ENCODE measurements around the gene KNDC1.
"Not testable (repeated sequence)": the region's sequence is repeated elsewhere in the genome, so short reads cannot be mapped to it uniquely, and the experiment has no call there.

Gene KNDC1

DNA sequence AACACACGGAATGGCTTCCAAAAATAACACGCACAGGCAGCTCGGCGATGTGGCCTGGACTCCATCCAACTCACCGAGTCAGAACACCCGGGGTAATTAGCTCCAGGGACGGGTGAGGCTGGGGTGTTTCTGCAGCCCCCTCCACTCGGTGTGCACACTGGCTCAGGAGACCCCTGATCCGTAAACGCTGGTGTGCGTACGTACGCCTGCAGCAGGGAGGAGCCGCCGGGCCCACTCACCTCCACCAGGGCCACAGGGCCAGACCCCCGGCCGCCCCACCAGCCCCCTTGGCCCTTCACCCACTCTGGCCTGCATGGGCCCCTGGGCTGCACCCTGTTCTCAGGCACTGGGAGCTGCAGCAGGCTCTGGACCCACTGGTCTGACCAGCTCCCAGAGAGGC, 47.6 kb downstream of the KNDC1 start:
- no peak for DNase-seq

GRCh38 chr10:133208466-133208865, 48.4 kb downstream of the KNDC1 start:
- no peak for DNase-seq

DNA sequence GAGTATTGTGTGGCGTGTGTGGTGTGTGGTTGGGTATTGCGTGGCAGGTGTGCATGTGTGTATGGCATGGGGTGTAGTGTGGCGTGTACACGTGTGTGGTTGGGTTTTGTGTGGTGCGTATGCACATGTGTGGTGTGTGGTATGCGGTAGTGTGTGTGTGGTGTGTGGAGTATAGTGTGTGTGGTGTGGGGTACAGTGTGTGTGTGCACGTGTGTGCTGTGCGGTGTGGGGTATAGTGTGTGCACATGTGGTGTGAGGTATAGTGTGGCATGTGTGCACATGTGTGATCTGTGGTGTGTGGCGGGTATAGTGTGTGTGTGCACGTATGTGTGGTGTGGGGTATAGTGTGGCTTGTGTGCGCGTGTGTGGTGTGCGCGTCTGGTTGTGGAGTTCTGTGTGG, 49.1 kb downstream of the KNDC1 start:
- DNase-seq = no peak

DNA sequence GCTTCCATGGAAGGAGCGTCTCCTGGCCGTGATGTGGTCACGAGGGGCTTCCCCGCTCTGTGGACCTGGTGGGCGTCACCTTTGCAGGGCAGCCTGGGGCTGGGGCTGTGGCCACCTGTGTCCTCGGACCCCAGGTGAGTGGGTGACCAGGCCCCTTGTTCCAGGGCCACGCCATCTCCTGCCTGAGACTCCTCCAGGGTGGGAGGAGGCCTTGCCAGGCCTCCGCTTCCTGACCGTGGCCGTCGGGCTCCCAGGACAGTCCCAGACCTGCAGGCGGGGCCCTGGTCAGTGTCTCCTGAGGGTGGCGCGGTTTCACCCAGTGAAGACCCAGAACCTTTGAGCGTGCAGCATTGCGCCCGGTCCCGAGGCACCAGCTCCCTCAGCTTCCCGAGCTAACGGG, 49.6 kb downstream of the KNDC1 start:
- DNase-seq = no peak

DNA sequence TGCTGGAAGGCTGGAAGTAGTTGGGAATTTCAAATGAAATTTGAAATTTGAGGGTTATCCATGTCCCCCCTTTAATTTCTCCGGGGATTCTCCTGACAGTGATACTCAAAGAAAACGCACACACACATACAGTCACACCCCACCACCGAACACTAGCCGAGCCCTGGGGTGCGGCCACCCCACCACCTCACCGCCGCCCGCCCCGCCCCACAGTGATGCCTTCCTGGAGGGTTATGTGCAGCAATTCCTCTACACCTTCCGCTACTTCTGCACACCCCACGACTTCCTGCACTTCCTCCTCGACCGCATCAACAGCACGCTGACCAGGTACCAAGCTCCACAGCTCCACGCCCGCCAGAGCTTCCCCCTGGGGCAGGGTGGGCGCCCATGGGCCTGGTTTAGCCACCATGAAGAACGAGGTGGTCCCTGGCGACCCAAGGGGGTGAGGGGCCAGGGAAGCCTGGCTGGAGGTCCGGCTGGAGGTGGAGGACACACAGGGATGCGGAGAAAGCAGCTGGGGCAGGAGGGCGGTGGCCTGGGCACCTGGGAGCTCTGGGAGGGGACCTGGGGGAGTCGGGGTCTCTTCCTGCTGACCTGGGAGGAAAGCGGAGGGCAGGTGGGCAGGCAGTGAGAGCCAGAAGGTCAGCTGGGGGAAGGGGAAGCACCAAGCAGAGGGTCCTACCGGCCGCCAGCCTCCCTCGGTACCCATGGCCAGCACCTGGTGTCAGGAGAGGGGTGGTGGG, 50.5 kb downstream of the KNDC1 start:
- DNase-seq = no peak

DNA sequence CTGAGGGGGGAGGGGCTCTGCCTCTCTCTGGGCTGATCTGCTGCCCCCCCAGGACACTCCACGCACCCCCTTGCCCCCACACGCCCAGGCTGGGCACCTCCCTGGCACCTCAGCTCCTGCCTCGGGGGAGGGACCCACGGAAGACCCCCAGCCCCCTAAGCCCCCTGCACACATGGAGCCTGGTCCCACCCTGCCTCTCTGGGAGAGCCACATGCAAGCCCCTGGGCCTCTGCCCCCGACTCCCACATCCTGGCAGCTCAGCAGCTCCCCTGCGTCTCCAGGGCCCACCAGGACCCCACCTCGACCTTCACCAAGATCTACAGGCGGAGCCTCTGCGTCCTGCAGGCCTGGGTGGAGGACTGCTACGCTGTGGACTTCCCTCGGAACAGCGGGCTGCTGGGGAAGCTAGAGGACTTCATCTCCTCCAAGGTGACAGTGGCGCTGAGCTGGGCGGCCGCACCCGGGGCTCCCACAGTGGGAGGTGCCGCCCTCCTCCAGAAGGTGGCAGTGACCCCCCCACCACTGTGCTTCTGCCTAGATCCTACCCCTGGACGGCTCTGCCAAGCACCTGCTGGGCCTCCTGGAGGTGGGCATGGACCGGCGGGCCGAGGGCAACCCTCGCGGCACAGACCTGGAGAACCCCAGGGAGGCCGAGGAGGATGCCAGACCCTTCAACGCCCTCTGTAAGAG, 51.3 kb downstream of the KNDC1 start:
- DNase-seq = no peak

- DNase-seq = no peak
Observed at GRCh38 chr10:133211959-133212852, 52.2 kb downstream of the KNDC1 start.

DNA sequence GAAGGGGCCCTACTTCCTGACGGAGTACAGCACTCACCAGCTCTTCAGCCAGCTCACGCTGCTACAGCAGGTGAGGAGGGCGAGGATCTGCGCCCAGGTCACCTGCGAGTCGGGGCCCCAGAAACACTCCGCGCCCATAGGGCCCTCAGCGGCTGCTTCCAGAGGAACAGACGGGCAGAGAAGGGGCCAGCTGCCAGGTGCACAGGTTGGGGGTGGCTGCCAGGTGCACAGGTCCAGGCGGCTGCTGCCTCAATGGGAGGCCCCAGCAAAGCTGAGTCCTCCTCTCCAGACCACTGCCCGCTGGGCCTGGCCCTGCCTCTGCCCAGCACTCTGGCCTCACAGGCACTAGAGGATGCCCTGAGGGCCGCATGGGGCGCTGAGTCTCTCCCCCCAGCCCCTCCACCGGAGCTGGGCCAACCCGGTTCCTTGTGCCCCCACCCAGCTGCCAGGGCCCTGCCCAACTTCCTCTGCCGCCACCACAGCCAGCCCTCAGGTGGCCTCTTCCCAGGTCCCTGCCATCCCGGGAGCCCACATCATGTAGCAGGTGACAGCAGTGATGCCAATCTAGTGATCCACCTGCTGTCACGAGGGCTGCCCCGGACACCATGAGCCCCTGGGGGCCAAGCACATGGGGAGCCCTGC, 53.0 kb downstream of the KNDC1 start:
- no peak for DNase-seq

DNA sequence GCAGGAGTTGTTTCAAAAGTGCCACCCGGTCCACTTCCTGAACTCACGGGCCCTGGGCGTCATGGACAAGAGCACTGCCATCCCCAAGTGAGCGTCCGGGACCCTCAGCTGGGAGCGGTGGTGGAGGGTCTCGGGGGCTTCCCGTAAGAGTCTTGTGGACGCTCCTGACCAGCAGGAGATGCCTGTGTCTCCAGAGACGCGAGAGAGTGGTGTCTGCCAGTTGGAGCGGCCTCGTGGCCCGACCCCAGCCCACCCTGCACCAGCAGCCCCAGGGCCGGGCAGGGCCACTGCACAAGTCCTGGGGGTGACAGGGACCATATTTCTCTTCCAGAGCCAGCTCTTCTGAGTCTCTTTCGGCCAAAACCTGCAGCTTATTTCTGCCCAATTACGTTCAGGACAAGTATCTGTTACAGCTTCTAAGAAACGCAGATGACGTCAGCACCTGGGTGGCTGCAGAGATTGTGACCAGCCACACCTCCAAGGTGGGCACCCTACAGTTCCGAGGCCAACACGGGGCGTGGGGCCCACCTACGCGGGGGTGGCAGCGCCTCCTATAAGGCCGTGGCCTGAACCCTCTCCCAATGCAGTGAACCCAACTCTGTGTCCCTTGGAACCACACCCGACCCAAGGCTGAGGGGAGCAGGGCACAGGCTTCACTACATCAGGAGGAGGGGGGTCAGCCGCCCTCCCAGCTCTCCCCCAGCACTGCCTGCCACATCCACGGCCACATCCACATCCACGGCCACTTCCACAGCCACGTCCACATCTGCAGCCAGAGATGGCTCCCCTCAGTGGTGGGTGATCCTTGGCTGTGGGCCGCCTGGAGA, 53.8 kb downstream of the KNDC1 start:
- no peak for DNase-seq

GRCh38 chr10:133214468-133215410, 54.7 kb downstream of the KNDC1 start:
- DNase-seq = no peak

GRCh38 chr10:133215586-133215985, 55.6 kb downstream of the KNDC1 start:
- no peak for DNase-seq

- no peak for DNase-seq
Observed at GRCh38 chr10:133216776-133217175, 56.8 kb downstream of the KNDC1 start.

DNA sequence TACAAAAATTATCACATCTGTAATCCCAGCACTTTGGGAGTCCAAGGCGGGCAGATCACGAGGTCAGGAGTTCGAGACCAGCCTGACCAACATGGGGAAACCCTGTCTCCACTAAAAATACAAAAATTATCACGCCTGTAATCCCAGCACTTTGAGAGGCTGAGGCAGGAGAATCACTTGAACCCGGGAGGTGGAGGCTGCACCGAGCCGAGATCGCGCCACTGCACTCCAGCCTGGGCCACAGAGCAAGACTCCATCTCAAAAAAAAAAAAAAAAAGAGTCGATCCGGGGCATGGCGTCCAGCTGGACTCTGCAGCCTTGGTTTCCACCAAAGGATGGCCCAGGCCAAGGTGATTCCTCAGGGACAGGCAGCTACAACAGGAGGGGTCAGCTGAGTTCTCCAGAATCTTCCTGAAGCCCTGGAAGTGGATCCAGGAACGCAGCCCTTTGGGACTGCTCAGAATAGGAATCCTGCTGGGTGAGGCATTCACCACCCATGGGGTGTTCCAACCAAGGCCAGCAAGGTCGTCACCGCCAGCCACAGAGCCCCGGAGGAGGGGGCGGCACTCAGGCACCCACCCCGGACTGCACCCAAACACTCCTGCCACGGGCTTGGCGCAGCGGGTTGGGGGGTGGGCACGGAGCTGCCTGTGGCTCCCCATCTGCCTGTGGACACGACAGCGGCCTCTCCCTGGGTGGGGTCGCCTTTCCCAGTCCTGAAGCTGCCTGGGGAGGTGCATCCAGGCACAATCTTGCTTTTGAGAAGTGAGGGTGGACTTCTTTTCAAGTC, 58.0 kb downstream of the KNDC1 start:
- DNase-seq = no peak

DNA sequence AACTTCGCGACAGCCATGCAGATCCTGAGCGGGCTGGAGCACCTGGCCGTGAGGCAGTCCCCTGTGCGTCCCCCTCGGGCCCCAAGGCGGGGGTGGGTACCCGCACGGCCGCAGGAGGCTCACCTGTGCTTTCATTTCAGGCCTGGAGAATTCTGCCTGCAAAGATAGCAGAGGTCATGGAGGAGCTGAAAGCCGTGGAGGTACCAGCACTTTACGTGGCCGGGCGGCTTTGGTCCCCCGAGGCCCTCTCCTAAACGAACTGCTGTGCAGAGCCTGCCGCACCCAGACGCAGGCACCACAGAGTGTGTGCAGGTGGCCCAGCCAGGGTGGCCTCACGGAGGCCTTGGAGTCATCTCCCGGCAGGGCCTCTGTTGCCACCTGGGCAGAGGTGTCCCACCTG, 58.9 kb downstream of the KNDC1 start:
- no peak for DNase-seq

DNA sequence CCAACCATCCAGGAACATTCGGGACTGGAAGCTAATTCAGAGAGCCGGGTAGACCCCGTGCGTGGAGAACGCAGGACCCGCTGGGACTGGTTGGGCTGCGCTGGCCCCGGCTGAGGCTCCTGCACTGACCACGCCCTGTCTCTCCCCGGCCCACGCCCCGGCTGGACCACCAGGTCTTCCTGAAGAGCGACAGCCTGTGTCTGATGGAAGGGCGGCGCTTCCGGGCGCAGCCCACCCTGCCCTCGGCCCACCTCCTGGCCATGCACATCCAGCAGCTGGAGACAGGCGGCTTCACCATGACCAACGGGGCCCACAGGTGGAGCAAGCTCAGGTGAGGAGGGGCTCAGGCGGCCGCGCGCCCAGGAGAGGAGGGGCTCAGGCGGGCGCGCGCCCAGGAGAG, 59.8 kb downstream of the KNDC1 start:
- DNase-seq = no peak

GRCh38 chr10:133221331-133221730, 61.3 kb downstream of the KNDC1 start:
- DNase-seq = no peak

- DNase-seq = not testable (repeated sequence)
Observed at GRCh38 chr10:133221756-133222155, 61.7 kb downstream of the KNDC1 start.

- no peak for DNase-seq
Observed at GRCh38 chr10:133224076-133224475, 64.1 kb downstream of the KNDC1 start.

DNA sequence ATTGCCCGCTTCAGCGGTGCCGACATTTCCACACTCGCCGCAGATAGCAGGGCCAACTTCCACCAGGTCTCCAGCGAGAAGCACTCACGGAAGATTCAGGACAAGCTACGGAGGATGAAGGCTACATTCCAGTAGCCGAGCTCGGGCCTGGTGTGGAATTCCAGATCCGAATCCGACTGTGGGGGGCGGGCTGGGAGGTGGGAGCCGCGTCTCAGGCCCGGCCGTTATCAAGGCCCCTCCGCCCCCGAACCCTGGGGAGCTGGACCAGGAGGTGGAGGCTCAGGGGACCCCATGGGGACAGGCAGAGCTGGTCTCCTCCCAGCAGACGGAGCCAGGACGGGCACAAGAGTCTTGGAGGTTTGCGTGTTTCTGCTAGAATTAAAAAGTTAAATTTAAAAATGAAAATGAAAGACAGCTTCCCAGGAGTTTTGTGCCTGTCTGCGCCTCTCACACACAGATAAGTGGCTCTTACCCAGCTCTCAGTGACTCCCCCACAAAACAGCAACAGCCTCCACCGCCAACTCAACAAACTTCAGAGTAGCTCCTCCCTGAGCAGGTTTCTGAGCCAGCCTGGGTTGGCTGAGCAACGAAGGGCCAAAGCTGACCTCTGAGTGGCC, 64.8 kb downstream of the KNDC1 start:
- no peak for DNase-seq

All from T-helper 1 cell (primary cell).